K562 (cell line): Measurements from ENCODE around the gene ZDHHC1.

Experiments
- JUN ChIP-seq, 2 experiments: sonication (generic) in 1 of 2; formaldehyde crosslinking in 1 of 2; IDR thresholded peaks; 2 replicates each; pipeline versions ENCODE4 v1.6.1 to v1.8.0; 2012 to 2022; ENCODE audit warnings: borderline replicate concordance in 2 of 2, mild to moderate bottlenecking in 2 of 2, improper control_type of control experiment in 1 of 2, low read depth in 1 of 2, low read length in 1 of 2, missing genetic modification reagents in 1 of 2
- MAFF ChIP-seq: IDR thresholded peaks from 2 replicates; pipeline ENCODE4 v1.6.1; 2012; ENCODE audit warnings: low read length, improper control_type of control experiment
- MEF2D ChIP-seq: conservative IDR thresholded peaks from 2 replicates; pipeline ENCODE4 v1.6.1; 2016; ENCODE audit warnings: low read depth, missing genetic modification characterization, missing compliant biosample characterization
- TF ChIP-seq, protein P1 (sequence below), 3 experiments: IDR thresholded peaks in 2 of 3; conservative IDR thresholded peaks in 1 of 3; 2 replicates each; pipeline ENCODE4 v1.5.1; 2011 to 2012; ENCODE audit warnings: low read length in 3 of 3, mild to moderate bottlenecking in 3 of 3, control low read depth in 2 of 3, improper control_type of control experiment in 1 of 3, inconsistent platforms in 1 of 3, low read depth in 1 of 3, mixed read lengths in 1 of 3, moderate library complexity in 1 of 3; ENCODE audit not compliant: insufficient read depth in 2 of 3

- TF ChIP-seq JUN (IDR thresholded peaks at IDR 0.05; ENCODE audit: borderline replicate concordance, low read depth, low read length) (no peak), JUN (CRISPR knock-in tag; IDR thresholded peaks at IDR 0.05; ENCODE audit: borderline replicate concordance) (no peak), MEF2D (tag) (no peak), MAFF (no peak)
- TF ChIP-seq, protein P1, sequence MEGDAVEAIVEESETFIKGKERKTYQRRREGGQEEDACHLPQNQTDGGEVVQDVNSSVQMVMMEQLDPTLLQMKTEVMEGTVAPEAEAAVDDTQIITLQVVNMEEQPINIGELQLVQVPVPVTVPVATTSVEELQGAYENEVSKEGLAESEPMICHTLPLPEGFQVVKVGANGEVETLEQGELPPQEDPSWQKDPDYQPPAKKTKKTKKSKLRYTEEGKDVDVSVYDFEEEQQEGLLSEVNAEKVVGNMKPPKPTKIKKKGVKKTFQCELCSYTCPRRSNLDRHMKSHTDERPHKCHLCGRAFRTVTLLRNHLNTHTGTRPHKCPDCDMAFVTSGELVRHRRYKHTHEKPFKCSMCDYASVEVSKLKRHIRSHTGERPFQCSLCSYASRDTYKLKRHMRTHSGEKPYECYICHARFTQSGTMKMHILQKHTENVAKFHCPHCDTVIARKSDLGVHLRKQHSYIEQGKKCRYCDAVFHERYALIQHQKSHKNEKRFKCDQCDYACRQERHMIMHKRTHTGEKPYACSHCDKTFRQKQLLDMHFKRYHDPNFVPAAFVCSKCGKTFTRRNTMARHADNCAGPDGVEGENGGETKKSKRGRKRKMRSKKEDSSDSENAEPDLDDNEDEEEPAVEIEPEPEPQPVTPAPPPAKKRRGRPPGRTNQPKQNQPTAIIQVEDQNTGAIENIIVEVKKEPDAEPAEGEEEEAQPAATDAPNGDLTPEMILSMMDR (IDR thresholded peaks at IDR 0.05 in 2 of 3, conservative IDR thresholded peaks at IDR 0.05 in 1 of 3; ENCODE audit: insufficient read depth in 2 of 3, low read depth in 1 of 3, low read length in 3 of 3), result no peak
Observed at GRCh38 chr16:67383284-67383683, 33.0 kb downstream of the ZDHHC1 start.
